Naive thymus-derived CD4-positive, alpha-beta T cell (primary cell): ENCODE results near the gene ELMO1. TPM values are rescaled to one million over a fixed set of nuclear protein-coding genes. Genes with fewer than 3 reads are reported as not detected.

Experiments used
- ATAC-seq: fragments of 150-1000 bp; cut with Tn5 transposase; 2 replicates; pipeline ENCODE4 v1.10.0; 2021; ENCODE audit warnings: mild to moderate bottlenecking, moderate library complexity
- CTCF ChIA-PET: fragments of 350-600 bp; sonication (Branson Sonifier 250); formaldehyde crosslinking; loops from one replicate; lab custom pipeline; 2021; ENCODE audit warnings: antibody characterized with exemption; lab: Charles Lee
- POLR2A ChIA-PET: fragments of 350-600 bp; sonication (Branson Sonifier 250); formaldehyde crosslinking; loops from one replicate; lab custom pipeline; 2021; ENCODE audit warnings: antibody characterized with exemption, inconsistent platforms; lab: Charles Lee
- DNase-seq, 9 donors: peaks; one replicate each; pipeline versions ENCODE4 v3.0.0 to v3.0.0-alpha.2; 2020 to 2022; ENCODE audit warnings: mixed read lengths in 1 of 9
- H3K27ac ChIP-seq: one replicate; pipeline ENCODE4 v1.7.0; 2013; ENCODE audit warnings: mild to moderate bottlenecking, low read depth, low read length, moderate library complexity
- H3K27me3 ChIP-seq, 2 donors: one replicate each; pipeline ENCODE4 v1.7.0; 2013; ENCODE audit warnings: low read length in 2 of 2, mild to moderate bottlenecking in 2 of 2, moderate library complexity in 2 of 2; ENCODE audit not compliant: control insufficient read depth in 2 of 2, insufficient read depth in 2 of 2
- H3K36me3 ChIP-seq, 3 experiments: 1 replicate in 2 of 3; 2 replicates in 1 of 3; pipeline ENCODE4 v1.7.0; 2013; ENCODE audit warnings: low read length in 3 of 3, mild to moderate bottlenecking in 3 of 3, moderate library complexity in 1 of 3; ENCODE audit not compliant: insufficient read depth in 3 of 3, control insufficient read depth in 2 of 3
- H3K4me1 ChIP-seq, 2 donors: one replicate each; pipeline ENCODE4 v1.7.0; 2013; ENCODE audit warnings: low read length in 2 of 2, mild to moderate bottlenecking in 2 of 2, moderate library complexity in 1 of 2; ENCODE audit not compliant: control insufficient read depth in 2 of 2, insufficient read depth in 2 of 2
- H3K4me3 ChIP-seq: 2 replicates; pipeline ENCODE4 v1.7.0; 2013; ENCODE audit warnings: mild to moderate bottlenecking, low read length
- H3K9me3 ChIP-seq, 3 experiments: 1 replicate in 2 of 3; 2 replicates in 1 of 3; pipeline ENCODE4 v1.7.0; 2013; ENCODE audit warnings: low read length in 3 of 3; ENCODE audit not compliant: control insufficient read depth in 2 of 3
- H3K27ac Mint-ChIP-seq, 9 donors: one replicate each; pipeline ENCODE4 v1.8.0; 2020 to 2022; ENCODE audit warnings: mixed read lengths in 9 of 9, mild to moderate bottlenecking in 8 of 9, moderate library complexity in 5 of 9, inconsistent platforms in 2 of 9
- H3K27me3 Mint-ChIP-seq, 5 donors: one replicate each; pipeline ENCODE4 v1.8.0; 2021 to 2022; ENCODE audit warnings: mixed read lengths in 5 of 5, mild to moderate bottlenecking in 1 of 5
- H3K36me3 Mint-ChIP-seq, 5 donors: one replicate each; pipeline ENCODE4 v1.8.0; 2020 to 2022; ENCODE audit warnings: mixed read lengths in 5 of 5, mild to moderate bottlenecking in 3 of 5, inconsistent platforms in 1 of 5
- H3K4me1 Mint-ChIP-seq, 7 donors: one replicate each; pipeline ENCODE4 v1.8.0; 2020 to 2022; ENCODE audit warnings: mixed read lengths in 7 of 7, mild to moderate bottlenecking in 3 of 7, inconsistent platforms in 1 of 7
- H3K4me3 Mint-ChIP-seq, 10 donors: one replicate each; pipeline ENCODE4 v1.8.0; 2020 to 2022; ENCODE audit warnings: mild to moderate bottlenecking in 10 of 10, mixed read lengths in 10 of 10, moderate library complexity in 6 of 10, inconsistent platforms in 2 of 10
- H3K9me3 Mint-ChIP-seq, 11 donors: one replicate each; pipeline ENCODE4 v1.8.0; 2020 to 2022; ENCODE audit warnings: mixed read lengths in 11 of 11, mild to moderate bottlenecking in 4 of 11, inconsistent platforms in 1 of 11, moderate library complexity in 1 of 11
- intact Hi-C, 2 donors: fragments of 100-400 bp; cut with micrococcal nuclease; formaldehyde crosslinking; loops; one replicate each; pipeline ENCODE4 v1.15.1; 2023
- polyA plus RNA-seq, 2 donors: library from polyadenylated mRNA; unstranded; fragments of 300-500 nt; fragmentation: Illumina TruSeq; gene quantifications; one replicate each; pipeline ENCODE4 v1.2.3, GENCODE V29; 2021
- total RNA-seq, 6 experiments: library from RNA in 5 of 6; stranded (reverse) in 5 of 6; gene quantifications; 1 replicate in 5 of 6; 2 replicates in 1 of 6; pipeline ENCODE4 v1.2.3 and lab custom pipeline; 2021 to 2026

Gene ELMO1
- total and polyA plus RNA-seq, 7 experiments from 2014 or later: 63.6 to 160 (median 124) TPM

GRCh38 chr7:37476428-37476827 lies 27.8 kb upstream of the ELMO1 start:
- intact Hi-C loops: no loop called here
- POLR2A ChIA-PET: no interaction called here
- H3K27me3 ChIP-seq: no peaks in the 10 kb centered on the region
- H3K9me3 ChIP-seq: no peaks in the 10 kb centered on the region
- H3K27me3 Mint-ChIP-seq: peaks cover 5 to 54% (median 9%) of the 10 kb centered on the region in 5 donors
- no peak overlapping the region for H3K27ac Mint-ChIP-seq
- no peaks in the 10 kb centered on the region for H3K36me3 ChIP-seq
- H3K4me1 Mint-ChIP-seq: peaks cover 0 to 6% (median 0%) of the 10 kb centered on the region in 7 donors
- CTCF ChIA-PET: no interaction called here
- no peak overlapping the region for H3K4me3 Mint-ChIP-seq
- ATAC-seq (no peak), DNase-seq (no peak)
- H3K36me3 Mint-ChIP-seq: peaks cover 0 to 5% (median 0%) of the 10 kb centered on the region in 5 donors
- no peaks in the 10 kb centered on the region for H3K4me1 ChIP-seq
- no peak overlapping the region for H3K4me3 ChIP-seq
- peaks cover 0 to 5% (median 0%) of the 10 kb centered on the region in 11 donors for H3K9me3 Mint-ChIP-seq
- H3K27ac ChIP-seq: no peak overlapping the region

- no peak for DNase-seq
- Histone ChIP-seq H3K4me3 (no peak overlapping the region), H3K27ac (no peak overlapping the region), H3K4me1 (no peaks in the 10 kb centered on the region), H3K27me3 (no peaks in the 10 kb centered on the region), H3K36me3 (no peaks in the 10 kb centered on the region), H3K9me3 (no peaks in the 10 kb centered on the region)
- ChIA-PET CTCF (no interaction called here), POLR2A (no interaction called here)
- ATAC-seq: no peak
- intact Hi-C loops: no loop called here
- H3K27ac Mint-ChIP-seq: no peak overlapping the region
- peaks cover 5 to 51% (median 9%) of the 10 kb centered on the region in 5 donors for H3K27me3 Mint-ChIP-seq
- peaks cover 0 to 5% (median 0%) of the 10 kb centered on the region in 5 donors for H3K36me3 Mint-ChIP-seq
- peaks cover 0 to 5% (median 0%) of the 10 kb centered on the region in 11 donors for H3K9me3 Mint-ChIP-seq
- H3K4me1 Mint-ChIP-seq: peaks cover 0 to 3% (median 0%) of the 10 kb centered on the region in 7 donors
- no peak overlapping the region for H3K4me3 Mint-ChIP-seq
Measured at GRCh38 chr7:37475646-37476045, 27.0 kb upstream of the ELMO1 start.

- POLR2A ChIA-PET: no interaction called here
Measured at GRCh38 chr7:37471619-37472018, 23.0 kb upstream of the ELMO1 start.

GRCh38 chr7:37467002-37467401 lies 18.3 kb upstream of the ELMO1 start:
- Histone ChIP-seq H3K36me3 (no peaks in the 10 kb centered on the region), H3K4me1 (no peaks in the 10 kb centered on the region), H3K4me3 (no peak overlapping the region), H3K9me3 (no peaks in the 10 kb centered on the region), H3K27me3 (no peaks in the 10 kb centered on the region), H3K27ac (no peak overlapping the region)
- Mint-ChIP-seq H3K4me3 (no peak overlapping the region), H3K27me3 (peaks cover 0 to 13% (median 0%) of the 10 kb centered on the region in 5 donors), H3K27ac (no peak overlapping the region), H3K36me3 (peaks cover 0 to 4% (median 0%) of the 10 kb centered on the region in 5 donors), H3K4me1 (peaks cover 0 to 3% (median 0%) of the 10 kb centered on the region in 7 donors), H3K9me3 (peaks cover 0 to 3% (median 0%) of the 10 kb centered on the region in 11 donors)
- POLR2A ChIA-PET: no interaction called here
- ATAC-seq (no peak), DNase-seq (no peak)
- intact Hi-C loops: no loop called here
- CTCF ChIA-PET: no interaction called here

More at GRCh38 chr7:37471619-37472018, 23.0 kb upstream of the ELMO1 start:
- no peaks in the 10 kb centered on the region for H3K4me1 Mint-ChIP-seq
- no peak overlapping the region for H3K27ac Mint-ChIP-seq
- intact Hi-C loops: no loop called here
- no peak overlapping the region for H3K4me3 Mint-ChIP-seq
- Histone ChIP-seq H3K36me3 (no peaks in the 10 kb centered on the region), H3K27me3 (no peaks in the 10 kb centered on the region), H3K4me1 (no peaks in the 10 kb centered on the region), H3K9me3 (no peaks in the 10 kb centered on the region), H3K27ac (no peak overlapping the region), H3K4me3 (no peak overlapping the region)
- no peak for DNase-seq
- H3K9me3 Mint-ChIP-seq: peaks cover 0 to 3% (median 0%) of the 10 kb centered on the region in 11 donors
- CTCF ChIA-PET: no interaction called here
- H3K27me3 Mint-ChIP-seq: peaks cover 0 to 28% (median 4%) of the 10 kb centered on the region in 5 donors
- no peak for ATAC-seq
- peaks cover 0 to 4% (median 0%) of the 10 kb centered on the region in 5 donors for H3K36me3 Mint-ChIP-seq

- CTCF ChIA-PET: no interaction called here
- no peaks in the 10 kb centered on the region for H3K36me3 ChIP-seq
- H3K4me3 ChIP-seq: no peak overlapping the region
- POLR2A ChIA-PET: no interaction called here
- H3K27me3 ChIP-seq: no peaks in the 10 kb centered on the region
- intact Hi-C loops: no loop called here
- Mint-ChIP-seq H3K9me3 (peaks cover 0 to 2% (median 0%) of the 10 kb centered on the region in 11 donors), H3K27me3 (peaks cover 0 to 46% (median 5%) of the 10 kb centered on the region in 5 donors), H3K36me3 (peaks cover 0 to 5% (median 0%) of the 10 kb centered on the region in 5 donors), H3K27ac (no peak overlapping the region), H3K4me3 (no peak overlapping the region), H3K4me1 (peaks cover 0 to 3% (median 0%) of the 10 kb centered on the region in 7 donors)
- ATAC-seq (no peak), DNase-seq (no peak)
- H3K9me3 ChIP-seq: no peaks in the 10 kb centered on the region
- no peak overlapping the region for H3K27ac ChIP-seq
- no peaks in the 10 kb centered on the region for H3K4me1 ChIP-seq
Measured at GRCh38 chr7:37462138-37462537, 13.5 kb upstream of the ELMO1 start.

- POLR2A ChIA-PET: interaction anchor here (0.6 to 1.2 kb wide), 2 partner anchors 11 to 1653 kb away, joined by 5 to 6 read pairs; no protein-coding TSS in a partner anchor
- Mint-ChIP-seq H3K4me3 (no peak overlapping the region), H3K27me3 (peaks cover 0 to 39% (median 0%) of the 10 kb centered on the region in 5 donors), H3K36me3 (peaks cover 0 to 5% (median 0%) of the 10 kb centered on the region in 5 donors), H3K9me3 (peaks cover 0 to 2% (median 0%) of the 10 kb centered on the region in 11 donors), H3K27ac (no peak overlapping the region), H3K4me1 (peaks cover 0 to 12% (median 5%) of the 10 kb centered on the region in 7 donors)
- ATAC-seq (no peak), DNase-seq (no peak)
- peaks cover 0 to under 1% of the 10 kb centered on the region in 2 donors for H3K4me1 ChIP-seq
- CTCF ChIA-PET: no interaction called here
- H3K4me3 ChIP-seq: no peak overlapping the region
- H3K36me3 ChIP-seq: no peaks in the 10 kb centered on the region
- intact Hi-C loops: no loop called here
- no peaks in the 10 kb centered on the region for H3K9me3 ChIP-seq
- H3K27ac ChIP-seq: no peak overlapping the region
- H3K27me3 ChIP-seq: no peaks in the 10 kb centered on the region
Measured at GRCh38 chr7:37455081-37455480, 6.4 kb upstream of the ELMO1 start.

- Mint-ChIP-seq H3K4me3 (no peak overlapping the region), H3K27ac (no peak overlapping the region), H3K9me3 (peaks cover 0 to 11% (median 0%) of the 10 kb centered on the region in 11 donors), H3K27me3 (peaks cover 0 to 24% (median 0%) of the 10 kb centered on the region in 5 donors), H3K4me1 (peaks cover 8 to 29% (median 22%) of the 10 kb centered on the region in 7 donors), H3K36me3 (peaks cover 0 to 9% (median 4%) of the 10 kb centered on the region in 5 donors)
- ChIA-PET CTCF (interaction anchor here (6.9 kb wide), 1 partner anchor 100 kb away, joined by 43 read pairs; no protein-coding TSS in a partner anchor), POLR2A (interaction anchor here (6.5 kb wide), 1 partner anchor 110 kb away, joined by 48 read pairs; no protein-coding TSS in a partner anchor)
- Histone ChIP-seq H3K4me3 (no peak overlapping the region), H3K27ac (no peak overlapping the region), H3K4me1 (peaks cover 7 to 8% of the 10 kb centered on the region in 2 donors), H3K27me3 (no peaks in the 10 kb centered on the region), H3K9me3 (no peaks in the 10 kb centered on the region), H3K36me3 (peaks cover 0 to 11% (median 0%) of the 10 kb centered on the region in 3 experiments)
- no peak for ATAC-seq
- no peak for DNase-seq
- intact Hi-C loops: no loop called here
Measured at GRCh38 chr7:37452346-37452745, 3.7 kb upstream of the ELMO1 start.
